H9 (cell line): Measurements from ENCODE around the gene CERKL. TPM values are rescaled to one million over a fixed set of nuclear protein-coding genes. Genes with fewer than 3 reads are reported as not detected.

ENCODE experiments used
- DNase-seq: peaks from one replicate; pipeline ENCODE4 v3.0.0-alpha.2; 2017
- H2AFZ ChIP-seq: one replicate; pipeline ENCODE4 v1.6.1; 2013; ENCODE audit warnings: mild to moderate bottlenecking, low read length, control low read depth, moderate library complexity
- H2AK5ac ChIP-seq: 2 replicates; pipeline ENCODE4 v1.6.1; 2013; ENCODE audit warnings: low read length, control low read depth, mixed read lengths; ENCODE audit not compliant: insufficient read length
- H2BK120ac ChIP-seq: one replicate; pipeline ENCODE4 v1.6.1; 2013; ENCODE audit warnings: low read depth, mild to moderate bottlenecking, low read length, control low read depth, inconsistent platforms; ENCODE audit not compliant: poor library complexity, severe bottlenecking
- H2BK12ac ChIP-seq: 2 replicates; pipeline ENCODE4 v1.6.1; 2013; ENCODE audit warnings: low read length, control low read depth, mixed read lengths, low read depth; ENCODE audit not compliant: insufficient read length
- H2BK15ac ChIP-seq: 2 replicates; pipeline ENCODE4 v1.6.1; 2013; ENCODE audit warnings: low read depth, low read length, control low read depth
- H2BK20ac ChIP-seq: one replicate; pipeline ENCODE4 v1.6.1; 2013; ENCODE audit warnings: low read depth, mild to moderate bottlenecking, low read length, control low read depth, inconsistent platforms; ENCODE audit not compliant: poor library complexity, severe bottlenecking
- H2BK5ac ChIP-seq: 2 replicates; pipeline ENCODE4 v1.6.1; 2013; ENCODE audit warnings: low read length, control low read depth, mixed read lengths; ENCODE audit not compliant: insufficient read length
- H3K14ac ChIP-seq: 2 replicates; pipeline ENCODE4 v1.6.1; 2013; ENCODE audit warnings: low read length, control low read depth; ENCODE audit not compliant: insufficient read depth
- H3K18ac ChIP-seq: 2 replicates; pipeline ENCODE4 v1.6.1; 2013; ENCODE audit warnings: low read depth, mild to moderate bottlenecking, mixed read lengths, low read length, control low read depth; ENCODE audit not compliant: insufficient read length
- H3K23ac ChIP-seq: 2 replicates; pipeline ENCODE4 v1.6.1; 2013; ENCODE audit warnings: low read length, control low read depth, mixed read lengths, low read depth; ENCODE audit not compliant: insufficient read length
- H3K23me2 ChIP-seq: 2 replicates; pipeline ENCODE4 v1.6.1; 2013; ENCODE audit warnings: low read depth, mild to moderate bottlenecking, mixed read lengths, low read length, control low read depth; ENCODE audit not compliant: insufficient read length, poor library complexity, severe bottlenecking
- H3K27ac ChIP-seq: 2 replicates; pipeline ENCODE4 v1.5.1; 2013; ENCODE audit warnings: low read length, control low read depth, mixed read lengths, low read depth; ENCODE audit not compliant: insufficient read length
- H3K27me3 ChIP-seq: 2 replicates; pipeline ENCODE4 v1.6.1; 2013; ENCODE audit warnings: low read length, control low read depth, inconsistent platforms; ENCODE audit not compliant: insufficient read depth
- H3K4ac ChIP-seq: 2 replicates; pipeline ENCODE4 v1.6.1; 2013; ENCODE audit warnings: low read depth, mild to moderate bottlenecking, control low read depth, inconsistent platforms, low read length, moderate library complexity
- H3K4me1 ChIP-seq: 2 replicates; pipeline ENCODE4 v1.6.1; 2013; ENCODE audit warnings: low read length, control low read depth, inconsistent platforms; ENCODE audit not compliant: insufficient read depth
- H3K4me2 ChIP-seq: 2 replicates; pipeline ENCODE4 v1.6.1; 2013; ENCODE audit warnings: low read length, control low read depth, mixed read lengths; ENCODE audit not compliant: insufficient read length, insufficient read depth
- H3K56ac ChIP-seq: 2 replicates; pipeline ENCODE4 v1.6.1; 2013; ENCODE audit warnings: low read depth, mild to moderate bottlenecking, mixed read lengths, low read length, control low read depth; ENCODE audit not compliant: insufficient read length
- H3K79me1 ChIP-seq: 2 replicates; pipeline ENCODE4 v1.6.1; 2013; ENCODE audit warnings: low read depth, mild to moderate bottlenecking, moderate library complexity, low read length, control low read depth, inconsistent platforms; ENCODE audit not compliant: insufficient read depth, poor library complexity, severe bottlenecking
- H3K79me2 ChIP-seq: 2 replicates; pipeline ENCODE4 v1.6.1; 2013; ENCODE audit warnings: low read length, control low read depth, inconsistent platforms; ENCODE audit not compliant: insufficient read depth
- H3K9ac ChIP-seq: 2 replicates; pipeline ENCODE4 v1.6.1; 2013; ENCODE audit warnings: low read length, control low read depth, mixed read lengths; ENCODE audit not compliant: insufficient read length; ENCODE audit errors: extremely low read depth
- H3K9me3 ChIP-seq: one replicate; pipeline ENCODE4 v1.6.1; 2013; ENCODE audit warnings: low read depth, low read length, inconsistent platforms; ENCODE audit not compliant: control insufficient read depth
- H3T11ph ChIP-seq: one replicate; pipeline ENCODE4 v1.6.1; 2013; ENCODE audit warnings: mild to moderate bottlenecking, low read length, control low read depth, inconsistent platforms
- H4K20me1 ChIP-seq: one replicate; pipeline ENCODE4 v1.6.1; 2013; ENCODE audit not compliant: control insufficient read depth, insufficient read length, insufficient read depth
- H4K5ac ChIP-seq: 2 replicates; pipeline ENCODE4 v1.6.1; 2013; ENCODE audit warnings: low read depth, mild to moderate bottlenecking, mixed read lengths, low read length, control low read depth; ENCODE audit not compliant: insufficient read length
- H4K8ac ChIP-seq: replicated peaks from 2 replicates; pipeline ENCODE4 v1.6.1; 2013; ENCODE audit warnings: low read length, control low read depth, mixed read lengths, low read depth; ENCODE audit not compliant: insufficient read length
- H4K91ac ChIP-seq: 2 replicates; pipeline ENCODE4 v1.6.1; 2013; ENCODE audit warnings: low read depth, mild to moderate bottlenecking, moderate library complexity, mixed read lengths, low read length, control low read depth; ENCODE audit not compliant: insufficient read length
- H3K27ac Mint-ChIP-seq, 3 experiments: 2 replicates in 2 of 3; 3 replicates in 1 of 3; pipeline ENCODE4 v1.8.0; 2020 to 2021; ENCODE audit warnings: mixed read lengths in 3 of 3, mild to moderate bottlenecking in 1 of 3, moderate library complexity in 1 of 3
- H3K27me3 Mint-ChIP-seq: 2 replicates; pipeline ENCODE4 v1.8.0; 2021; ENCODE audit warnings: low read depth, mild to moderate bottlenecking, moderate library complexity, mixed read lengths
- H3K36me3 Mint-ChIP-seq, 3 experiments: 2 replicates in 2 of 3; 3 replicates in 1 of 3; pipeline ENCODE4 v1.8.0; 2020 to 2021; ENCODE audit warnings: low read depth in 3 of 3, mixed read lengths in 3 of 3; ENCODE audit not compliant: insufficient read depth in 1 of 3
- H3K4me1 Mint-ChIP-seq, 2 experiments: 2 replicates each; pipeline ENCODE4 v1.8.0; 2020; ENCODE audit warnings: mixed read lengths in 2 of 2
- H3K4me3 Mint-ChIP-seq, 2 experiments: 2 replicates in 1 of 2; 3 replicates in 1 of 2; pipeline ENCODE4 v1.8.0; 2020 to 2021; ENCODE audit warnings: mild to moderate bottlenecking in 2 of 2, mixed read lengths in 2 of 2, moderate library complexity in 1 of 2
- H3K9me3 Mint-ChIP-seq, 2 experiments: 2 replicates in 1 of 2; 3 replicates in 1 of 2; pipeline ENCODE4 v1.8.0; 2020; ENCODE audit warnings: mild to moderate bottlenecking in 2 of 2, mixed read lengths in 2 of 2, moderate library complexity in 1 of 2
- WGBS: extraction: QIAGEN DNeasy Blood & Tissue Kit; methylation state at CpG from one replicate; pipeline ENCODE4 v1.1.7; 2013; ENCODE audit warnings: missing lambda C conversion rate, low lambda C conversion rate, mixed read lengths; ENCODE audit not compliant: insufficient read length; ENCODE audit errors: extremely low coverage; 5-methylcytosine and 5-hydroxymethylcytosine counted together
- total RNA-seq: library from RNA; stranded (reverse); gene quantifications from 2 replicates; pipeline ENCODE4 v1.2.1, GENCODE V29; 2021
- TF ChIP-seq, protein P1 (sequence below): fragments of 200-600 bp; sonication (generic); conservative IDR thresholded peaks from 3 replicates; pipeline ENCODE4 v1.8.0; 2021; ENCODE audit warnings: antibody characterized with exemption, mild to moderate bottlenecking

CERKL gene
- total RNA-seq, 1 experiment from 2014 or later: not detected

DNA sequence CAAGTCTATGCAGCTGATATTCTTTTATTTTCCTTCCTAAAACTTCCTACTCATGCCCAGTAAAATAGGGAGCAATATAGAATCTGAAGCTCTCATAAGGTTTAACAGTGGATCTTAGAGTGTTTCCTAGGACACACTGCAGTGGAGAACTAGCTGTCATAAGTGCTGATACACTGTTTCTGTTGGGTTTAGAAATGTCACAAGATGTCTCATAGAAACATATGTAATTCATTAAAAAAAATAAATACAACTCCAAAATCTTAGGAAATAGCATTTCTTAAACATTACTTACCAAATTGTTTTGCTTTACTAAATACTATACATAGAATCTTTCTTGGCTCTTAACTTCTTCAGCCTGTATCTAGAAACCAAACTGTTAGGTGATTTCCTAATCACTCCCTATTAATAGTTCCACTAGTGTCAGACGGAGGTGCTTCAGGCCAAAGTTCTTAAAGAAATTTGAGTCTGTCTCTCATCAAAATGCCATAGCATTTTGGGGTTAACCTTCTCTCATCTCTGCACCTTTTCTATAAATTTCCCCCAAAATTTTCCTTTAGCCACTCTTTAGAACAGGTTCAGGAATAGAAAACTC, 93.7 kb downstream of the CERKL start:
- no peak overlapping the region for H2BK120ac ChIP-seq
- H3K27ac ChIP-seq: no peak overlapping the region
- WGBS: no CpG with 5 or more reads among the region's 1 CpG

More for the DNA sequence above, 93.7 kb downstream of the CERKL start:
- H4K5ac ChIP-seq: no peak overlapping the region
- no peak overlapping the region for H2AK5ac ChIP-seq
- no peak overlapping the region for H2BK20ac ChIP-seq
- no peak overlapping the region for H3K18ac ChIP-seq
- H3K4me2 ChIP-seq: no peak overlapping the region
- no peaks in the 10 kb centered on the region for H4K20me1 ChIP-seq
- no peaks in the 10 kb centered on the region for H3K4me1 Mint-ChIP-seq
- no peak overlapping the region for H3K56ac ChIP-seq
- no peak overlapping the region for H2BK5ac ChIP-seq
- H3K79me1 ChIP-seq: no peaks in the 10 kb centered on the region
- H4K8ac ChIP-seq: no peak overlapping the region
- no peak overlapping the region for H3K4ac ChIP-seq
- H3K27me3 ChIP-seq: no peaks in the 10 kb centered on the region
- DNase-seq: no peak
- no peak overlapping the region for H3K9ac ChIP-seq
- H3K14ac ChIP-seq: no peak overlapping the region
- no peaks in the 10 kb centered on the region for H3K79me2 ChIP-seq
- no peak overlapping the region for H3K4me3 Mint-ChIP-seq
- no peaks in the 10 kb centered on the region for H3K36me3 Mint-ChIP-seq
- H3T11ph ChIP-seq: no peak overlapping the region
- H3K27me3 Mint-ChIP-seq: no peaks in the 10 kb centered on the region
- no peak overlapping the region for H4K91ac ChIP-seq
- TF ChIP-seq, protein P1, sequence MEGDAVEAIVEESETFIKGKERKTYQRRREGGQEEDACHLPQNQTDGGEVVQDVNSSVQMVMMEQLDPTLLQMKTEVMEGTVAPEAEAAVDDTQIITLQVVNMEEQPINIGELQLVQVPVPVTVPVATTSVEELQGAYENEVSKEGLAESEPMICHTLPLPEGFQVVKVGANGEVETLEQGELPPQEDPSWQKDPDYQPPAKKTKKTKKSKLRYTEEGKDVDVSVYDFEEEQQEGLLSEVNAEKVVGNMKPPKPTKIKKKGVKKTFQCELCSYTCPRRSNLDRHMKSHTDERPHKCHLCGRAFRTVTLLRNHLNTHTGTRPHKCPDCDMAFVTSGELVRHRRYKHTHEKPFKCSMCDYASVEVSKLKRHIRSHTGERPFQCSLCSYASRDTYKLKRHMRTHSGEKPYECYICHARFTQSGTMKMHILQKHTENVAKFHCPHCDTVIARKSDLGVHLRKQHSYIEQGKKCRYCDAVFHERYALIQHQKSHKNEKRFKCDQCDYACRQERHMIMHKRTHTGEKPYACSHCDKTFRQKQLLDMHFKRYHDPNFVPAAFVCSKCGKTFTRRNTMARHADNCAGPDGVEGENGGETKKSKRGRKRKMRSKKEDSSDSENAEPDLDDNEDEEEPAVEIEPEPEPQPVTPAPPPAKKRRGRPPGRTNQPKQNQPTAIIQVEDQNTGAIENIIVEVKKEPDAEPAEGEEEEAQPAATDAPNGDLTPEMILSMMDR: no peak
- H2BK12ac ChIP-seq: no peak overlapping the region
- no peak overlapping the region for H3K23ac ChIP-seq
- no peaks in the 10 kb centered on the region for H3K4me1 ChIP-seq
- H3K9me3 ChIP-seq: no peaks in the 10 kb centered on the region
- H3K27ac Mint-ChIP-seq: no peak overlapping the region
- no peaks in the 10 kb centered on the region for H3K23me2 ChIP-seq
- no peak overlapping the region for H2AFZ ChIP-seq
- H3K9me3 Mint-ChIP-seq: peaks cover 0 to 4% of the 10 kb centered on the region in 2 experiments; a peak in 2 of 5 replicates
- no peak overlapping the region for H2BK15ac ChIP-seq
